AML-193 (cell line): ENCODE measurements around the gene MRM2.

Source experiments
- DNase-seq, 2 experiments: peaks; one replicate each; lab custom pipeline; 2025; lab: John Stamatoyannopoulos, UW

Gene MRM2

GRCh38 chr7:2222516-2222915, 19.5 kb downstream of the MRM2 start:
- no peak for DNase-seq

- no peak for DNase-seq
Measured at GRCh38 chr7:2220954-2221353, 21.1 kb downstream of the MRM2 start.

GRCh38 chr7:2220506-2220905, 21.5 kb downstream of the MRM2 start:
- no peak for DNase-seq

GRCh38 chr7:2220030-2220429, 22.0 kb downstream of the MRM2 start:
- no peak for DNase-seq

GRCh38 chr7:2219606-2220005, 22.4 kb downstream of the MRM2 start:
- DNase-seq = no peak

- no peak for DNase-seq
Measured at GRCh38 chr7:2219136-2219535, 22.9 kb downstream of the MRM2 start.

GRCh38 chr7:2218444-2218785, 23.6 kb downstream of the MRM2 start:
- DNase-seq = no peak

GRCh38 chr7:2217716-2218443, 24.1 kb downstream of the MRM2 start:
- DNase-seq = no peak

- no peak for DNase-seq
Measured at GRCh38 chr7:2217206-2217605, 24.8 kb downstream of the MRM2 start.

- no peak for DNase-seq
Measured at GRCh38 chr7:2215851-2216250, 26.2 kb downstream of the MRM2 start.

- DNase-seq = no peak
Measured at GRCh38 chr7:2214636-2215035, 27.4 kb downstream of the MRM2 start.

- DNase-seq = no peak
Measured at GRCh38 chr7:2213551-2214215, 28.3 kb downstream of the MRM2 start.

GRCh38 chr7:2212906-2213305, 29.1 kb downstream of the MRM2 start:
- DNase-seq = no peak

- no peak for DNase-seq
Measured at GRCh38 chr7:2211926-2212325, 30.1 kb downstream of the MRM2 start.

- DNase-seq = no peak
Measured at GRCh38 chr7:2211259-2211880, 30.6 kb downstream of the MRM2 start.

GRCh38 chr7:2210551-2211258, 31.3 kb downstream of the MRM2 start:
- DNase-seq = no peak

GRCh38 chr7:2209961-2210323, 32.1 kb downstream of the MRM2 start:
- no peak for DNase-seq

GRCh38 chr7:2209146-2209960, 32.7 kb downstream of the MRM2 start:
- DNase-seq = peak; percentile 1 to 15

- no peak for DNase-seq
Measured at GRCh38 chr7:2208712-2209111, 33.3 kb downstream of the MRM2 start.

- no peak for DNase-seq
Measured at GRCh38 chr7:2205036-2205780, 36.8 kb downstream of the MRM2 start.

- DNase-seq = no peak
Measured at GRCh38 chr7:2204446-2204845, 37.6 kb downstream of the MRM2 start.
